GM12801 (cell line): ENCODE data around the gene NUMA1.

Source experiments
- TF ChIP-seq, protein P1 (sequence below): IDR thresholded peaks from one replicate; pipeline ENCODE4 v1.5.1; 2011; ENCODE audit warnings: control low read depth; ENCODE audit not compliant: insufficient read length; ENCODE audit errors: extremely low read depth

The NUMA1 gene

GRCh38 chr11:72005347-72006260 is 74.7 kb downstream of the NUMA1 start:
- TF ChIP-seq, protein P1, sequence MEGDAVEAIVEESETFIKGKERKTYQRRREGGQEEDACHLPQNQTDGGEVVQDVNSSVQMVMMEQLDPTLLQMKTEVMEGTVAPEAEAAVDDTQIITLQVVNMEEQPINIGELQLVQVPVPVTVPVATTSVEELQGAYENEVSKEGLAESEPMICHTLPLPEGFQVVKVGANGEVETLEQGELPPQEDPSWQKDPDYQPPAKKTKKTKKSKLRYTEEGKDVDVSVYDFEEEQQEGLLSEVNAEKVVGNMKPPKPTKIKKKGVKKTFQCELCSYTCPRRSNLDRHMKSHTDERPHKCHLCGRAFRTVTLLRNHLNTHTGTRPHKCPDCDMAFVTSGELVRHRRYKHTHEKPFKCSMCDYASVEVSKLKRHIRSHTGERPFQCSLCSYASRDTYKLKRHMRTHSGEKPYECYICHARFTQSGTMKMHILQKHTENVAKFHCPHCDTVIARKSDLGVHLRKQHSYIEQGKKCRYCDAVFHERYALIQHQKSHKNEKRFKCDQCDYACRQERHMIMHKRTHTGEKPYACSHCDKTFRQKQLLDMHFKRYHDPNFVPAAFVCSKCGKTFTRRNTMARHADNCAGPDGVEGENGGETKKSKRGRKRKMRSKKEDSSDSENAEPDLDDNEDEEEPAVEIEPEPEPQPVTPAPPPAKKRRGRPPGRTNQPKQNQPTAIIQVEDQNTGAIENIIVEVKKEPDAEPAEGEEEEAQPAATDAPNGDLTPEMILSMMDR, result no peak

- TF ChIP-seq, protein P1, result no peak
These were observed 75.6 kb downstream of the NUMA1 start for GRCh38 chr11:72004515-72005346.

- TF ChIP-seq, protein P1, result no peak
These were observed 76.6 kb downstream of the NUMA1 start for GRCh38 chr11:72003776-72004171.

GRCh38 chr11:72002841-72003775 is 77.2 kb downstream of the NUMA1 start:
- TF ChIP-seq, protein P1, result no peak

DNA sequence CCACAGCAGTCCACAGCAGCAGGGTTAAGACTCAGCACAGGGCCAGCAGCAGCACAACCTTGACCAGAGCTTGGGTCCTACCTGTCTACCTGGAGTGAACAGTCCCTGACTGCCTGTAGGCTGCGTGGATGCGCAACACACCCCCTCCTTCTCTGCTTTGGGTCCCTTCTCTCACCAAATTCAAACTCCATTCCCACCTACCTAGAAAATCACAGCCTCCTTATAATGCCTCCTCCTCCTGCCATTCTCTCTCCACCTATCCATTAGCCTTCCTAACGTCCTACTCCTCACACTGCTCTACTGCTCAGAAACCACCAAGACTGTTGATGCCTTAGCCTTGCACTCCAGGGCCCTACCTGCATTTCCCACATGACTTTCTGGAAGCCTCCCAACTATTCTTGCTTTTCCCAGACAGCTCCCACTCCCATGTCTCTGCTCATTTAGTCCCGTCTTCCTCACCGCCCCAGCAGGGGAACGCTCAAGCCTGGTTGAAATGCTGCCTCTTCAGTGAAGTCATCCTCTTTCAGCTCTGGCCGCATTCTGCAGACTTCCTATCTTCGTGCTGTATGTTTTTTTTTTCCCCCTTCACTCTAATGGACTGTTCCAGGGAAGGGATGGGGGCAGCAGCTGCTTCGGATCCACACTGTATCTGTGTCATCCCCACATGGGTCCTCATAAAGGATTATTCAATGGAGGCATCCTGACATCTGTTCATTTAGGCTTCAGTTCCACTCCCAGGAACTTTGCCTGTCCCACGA is 78.3 kb downstream of the NUMA1 start:
- TF ChIP-seq, protein P1, result no peak

DNA sequence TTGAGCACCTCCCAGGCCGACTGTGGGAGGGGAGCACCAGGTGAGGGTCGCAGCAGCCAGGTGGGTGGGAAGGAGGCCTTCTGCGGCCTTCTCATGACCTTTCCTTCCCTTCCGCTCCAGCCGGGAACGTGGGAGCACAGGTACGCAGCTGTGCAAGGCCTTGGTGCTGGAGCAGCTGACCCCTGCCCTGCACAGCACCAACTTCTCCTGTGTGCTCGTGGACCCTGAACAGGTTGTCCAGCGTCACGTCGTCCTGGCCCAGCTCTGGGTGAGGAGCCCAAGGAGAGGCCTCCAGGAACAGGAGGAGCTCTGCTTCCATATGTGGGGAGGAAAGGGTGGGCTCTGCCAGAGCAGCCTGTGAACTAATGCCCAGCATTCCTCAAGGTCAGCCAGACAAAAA is 79.1 kb downstream of the NUMA1 start:
- TF ChIP-seq, protein P1, result no peak
